GM12874 (cell line): Measurements from ENCODE around the gene PRAC2.

ENCODE experiments used
- CTCF ChIP-seq: IDR thresholded peaks from 2 replicates; pipeline ENCODE4 v1.5.1; 2011; ENCODE audit warnings: low read depth, mild to moderate bottlenecking, control low read depth, low read length, moderate library complexity; ENCODE audit not compliant: insufficient read depth

Gene PRAC2

GRCh38 chr17:48773245-48773644 lies 50.3 kb downstream of the PRAC2 start:
- no peak for TF ChIP-seq CTCF
